ENCODE measurements around the gene EXOG. TPM values are rescaled to one million over a fixed set of nuclear protein-coding genes. Genes with fewer than 3 reads are reported as not detected.

EXOG gene
- total RNA-seq, 1 experiment from 2014 or later = 10.9 TPM

DNA sequence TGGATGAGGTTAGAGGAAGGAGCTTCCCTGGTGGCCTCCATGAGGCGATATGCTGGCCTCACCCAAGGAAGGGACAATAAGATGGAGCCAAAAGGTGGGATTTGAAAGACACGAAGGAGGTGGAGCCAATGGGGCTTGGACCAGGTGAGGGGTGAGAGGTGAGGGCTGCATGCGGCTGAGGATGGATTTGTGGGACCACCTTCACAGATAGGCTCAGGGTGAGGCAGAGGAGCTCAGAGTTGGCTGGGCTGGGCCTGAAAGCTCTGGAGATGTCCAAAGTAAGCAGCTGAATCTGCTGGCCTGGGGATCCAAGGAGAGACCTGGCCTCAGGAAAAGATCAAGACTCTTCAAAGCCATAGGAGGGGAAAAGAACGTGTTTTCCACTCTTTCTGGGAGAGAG, 49.8 kb downstream of the EXOG start:
- DNase-seq (ENCODE audit: low spot score) = no peak

DNA sequence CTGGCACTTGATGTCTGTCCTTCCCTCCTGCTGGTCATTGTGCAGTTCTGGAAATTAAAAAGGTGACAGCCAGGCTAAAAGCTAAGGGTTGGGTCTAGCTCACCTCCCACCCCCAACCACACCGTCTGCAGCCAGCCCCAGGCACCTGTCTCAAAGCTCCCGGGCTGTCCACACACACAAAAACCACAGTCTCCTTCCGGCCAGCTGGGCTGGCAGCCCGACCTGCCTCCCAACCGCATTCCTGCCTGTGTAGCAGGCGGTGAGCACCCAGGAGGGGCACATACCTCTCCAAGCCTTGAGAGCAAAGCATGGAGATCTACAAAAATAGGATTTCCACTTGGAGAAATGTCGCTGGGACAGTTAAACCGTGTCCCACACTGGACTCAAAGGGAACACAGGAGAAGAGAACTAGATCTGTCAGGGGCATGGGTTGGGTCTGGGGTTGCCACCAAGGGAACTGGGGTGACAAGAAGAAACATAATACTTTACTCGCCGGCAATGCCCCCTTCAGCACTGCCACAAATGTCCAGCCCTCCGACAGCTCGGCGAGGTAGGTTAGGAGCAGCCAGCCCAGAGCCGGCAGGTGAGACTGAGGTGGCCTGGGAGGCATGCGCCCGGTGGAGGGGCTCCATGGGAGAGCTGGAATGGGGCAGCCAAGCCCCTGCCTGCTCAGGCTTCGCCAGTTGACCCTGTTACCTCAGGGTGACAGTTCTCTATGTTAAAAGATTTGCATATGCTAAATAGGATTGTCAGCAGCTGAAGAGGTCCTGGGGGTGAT, 52.2 kb downstream of the EXOG start:
- peak; percentile 82 for DNase-seq (ENCODE audit: low spot score)

DNA sequence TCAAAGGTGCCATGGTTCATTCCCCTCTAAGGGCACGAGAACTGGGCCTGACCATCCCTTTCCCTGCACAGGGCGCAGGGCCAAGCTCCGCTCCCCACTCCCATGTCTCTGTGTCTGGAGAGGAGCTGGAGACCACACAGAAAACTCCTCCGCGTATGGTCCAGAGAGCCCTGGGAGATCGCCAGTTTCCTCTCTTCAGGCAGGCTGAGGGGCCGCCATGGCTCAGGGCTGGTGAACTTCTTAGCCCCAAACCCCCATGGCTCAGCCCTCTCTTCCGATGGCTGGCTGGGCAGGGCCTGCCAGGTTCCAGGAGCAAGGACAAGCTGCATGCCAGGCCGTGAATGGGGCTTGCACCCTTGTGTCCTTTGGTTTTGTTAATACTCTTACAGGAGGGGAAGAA, 52.9 kb downstream of the EXOG start:
- no peak for DNase-seq (ENCODE audit: low spot score)

DNA sequence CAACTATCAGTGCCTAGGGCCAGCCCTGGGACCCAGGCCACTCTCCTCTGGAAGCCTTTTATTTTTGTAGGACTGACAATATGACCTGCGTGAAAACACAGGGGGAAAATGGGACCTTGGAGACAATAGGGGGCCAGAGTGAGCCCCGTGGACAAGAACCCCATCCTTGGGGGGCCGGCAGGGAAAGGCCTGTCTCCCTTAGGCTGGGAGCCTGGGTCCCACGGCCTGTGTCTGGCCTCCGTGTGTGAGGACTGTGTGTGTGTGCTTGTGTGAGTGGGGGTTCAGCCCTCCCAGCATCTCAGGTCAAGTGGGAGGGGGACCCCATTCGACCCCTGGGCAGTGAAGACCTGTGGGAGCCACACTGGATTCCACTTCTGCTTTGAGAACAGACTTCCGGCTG, 53.3 kb downstream of the EXOG start:
- DNase-seq (ENCODE audit: low spot score) = no peak

DNA sequence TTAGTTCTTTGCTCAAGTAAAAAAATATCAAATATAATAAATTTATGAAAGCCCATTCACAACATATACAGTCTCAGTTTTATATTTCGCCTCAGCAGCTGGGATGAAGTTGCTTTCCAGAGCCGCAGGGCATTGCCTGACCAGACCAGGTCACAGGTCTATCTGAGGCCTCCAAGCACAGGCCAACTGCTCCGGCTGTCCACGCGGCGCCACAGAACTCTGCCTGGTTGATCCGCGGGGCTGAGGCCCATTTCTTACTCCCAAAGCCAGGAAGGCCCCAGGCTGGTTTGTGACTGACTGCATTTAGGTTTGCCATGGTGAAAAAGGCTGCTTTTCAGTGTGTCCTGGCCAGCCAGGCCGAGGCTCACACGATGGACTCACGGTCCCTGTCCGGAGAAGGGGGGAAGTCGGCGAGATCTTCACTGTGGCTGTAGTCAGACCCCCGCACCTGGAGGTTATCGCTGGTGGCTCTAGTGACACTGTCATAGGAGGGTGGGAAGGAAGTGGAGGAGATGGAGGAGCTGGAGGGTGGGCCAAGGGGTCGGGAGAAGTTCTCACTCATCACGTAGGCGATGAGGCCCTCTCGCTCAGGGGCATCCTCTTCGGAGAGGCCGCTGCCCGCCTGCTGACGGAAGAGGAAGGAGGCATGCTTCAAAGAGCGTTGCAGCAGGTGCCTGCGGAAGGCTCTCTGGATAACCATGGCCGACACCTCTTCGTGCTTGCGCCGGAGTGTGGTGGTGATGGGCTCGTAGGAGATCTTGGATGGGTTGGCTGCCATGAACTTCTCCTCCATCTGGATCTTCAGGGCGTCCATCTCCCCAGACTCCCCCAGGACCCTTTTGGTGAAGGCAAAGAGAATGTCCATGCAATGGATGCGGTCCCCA, 54.1 kb downstream of the EXOG start:
- DNase-seq (ENCODE audit: low spot score) = no peak

DNA sequence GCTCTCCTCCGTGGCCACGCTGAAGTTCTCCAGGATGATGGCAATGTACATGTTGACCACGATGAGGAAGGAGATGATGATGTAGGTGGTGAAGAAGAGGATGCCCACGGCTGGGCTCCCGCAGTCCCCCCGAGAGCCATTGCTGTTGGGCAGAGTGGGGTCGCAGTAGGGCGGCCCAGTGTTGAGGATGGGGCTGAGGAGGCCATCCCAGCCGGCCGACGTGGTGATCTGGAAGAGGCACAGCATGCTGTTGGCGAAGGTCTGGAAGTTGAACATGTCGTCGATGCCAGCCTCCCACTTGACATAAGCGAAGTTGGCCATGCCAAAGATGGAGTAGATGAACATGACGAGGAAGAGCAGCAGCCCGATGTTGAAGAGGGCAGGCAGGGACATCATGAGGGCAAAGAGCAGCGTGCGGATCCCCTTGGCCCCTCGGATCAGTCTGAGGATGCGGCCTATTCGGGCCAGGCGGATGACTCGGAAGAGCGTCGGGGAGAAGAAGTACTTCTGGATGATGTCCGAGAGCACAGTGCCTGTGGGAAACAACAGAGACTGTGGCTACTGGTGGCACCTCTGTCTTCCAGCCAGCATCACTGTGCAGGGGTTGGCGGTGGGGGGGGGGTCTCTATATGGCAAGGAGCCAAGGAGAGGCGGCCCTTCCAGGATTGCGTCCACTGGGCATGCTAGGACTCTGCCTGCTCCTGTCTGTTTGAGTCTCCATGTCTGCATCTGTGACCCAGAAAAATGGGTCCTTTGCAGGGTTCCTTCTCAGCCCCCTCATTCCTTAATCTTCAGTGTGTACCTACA, 55.1 kb downstream of the EXOG start:
- DNase-seq (ENCODE audit: low spot score) = no peak

DNA sequence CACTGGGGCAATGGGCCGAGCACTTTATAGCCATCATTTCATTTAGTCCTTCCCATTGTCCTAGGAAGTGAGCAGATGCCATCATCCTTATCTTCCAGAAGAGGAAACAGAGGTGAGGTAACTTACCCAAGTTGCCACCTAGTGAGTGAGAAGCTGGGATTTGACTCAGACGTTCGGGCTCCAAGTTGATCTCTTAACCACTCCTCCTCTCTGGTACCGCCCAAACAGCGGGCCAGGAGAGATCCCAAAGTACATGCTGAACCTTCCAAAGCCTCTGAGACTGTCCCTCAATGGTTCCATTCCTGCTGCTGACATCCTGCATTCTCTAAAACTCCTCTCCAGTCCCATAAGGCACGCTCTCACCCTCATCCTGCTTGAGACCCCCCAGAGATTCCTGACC, 56.2 kb downstream of the EXOG start:
- no peak for DNase-seq (ENCODE audit: low spot score)

DNA sequence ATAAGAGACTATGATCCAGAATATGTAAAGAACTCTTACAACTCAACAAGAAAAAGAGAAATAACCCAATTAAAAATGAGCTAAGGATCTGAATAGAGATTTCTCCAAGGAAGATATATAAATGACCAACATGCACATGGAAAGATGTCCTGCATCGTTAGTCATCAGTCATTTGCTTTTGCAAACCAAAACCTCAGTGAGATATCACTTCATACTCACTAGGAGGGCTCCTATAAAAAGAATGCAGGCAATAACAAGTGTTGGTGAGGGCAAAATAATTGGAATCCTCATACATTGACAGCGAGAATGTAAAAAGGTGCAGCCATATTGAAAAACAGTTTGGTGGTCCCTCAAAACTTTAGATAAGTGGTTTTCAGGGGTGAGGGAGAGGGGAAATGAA, 56.9 kb downstream of the EXOG start:
- DNase-seq (ENCODE audit: low spot score) = no peak

DNA sequence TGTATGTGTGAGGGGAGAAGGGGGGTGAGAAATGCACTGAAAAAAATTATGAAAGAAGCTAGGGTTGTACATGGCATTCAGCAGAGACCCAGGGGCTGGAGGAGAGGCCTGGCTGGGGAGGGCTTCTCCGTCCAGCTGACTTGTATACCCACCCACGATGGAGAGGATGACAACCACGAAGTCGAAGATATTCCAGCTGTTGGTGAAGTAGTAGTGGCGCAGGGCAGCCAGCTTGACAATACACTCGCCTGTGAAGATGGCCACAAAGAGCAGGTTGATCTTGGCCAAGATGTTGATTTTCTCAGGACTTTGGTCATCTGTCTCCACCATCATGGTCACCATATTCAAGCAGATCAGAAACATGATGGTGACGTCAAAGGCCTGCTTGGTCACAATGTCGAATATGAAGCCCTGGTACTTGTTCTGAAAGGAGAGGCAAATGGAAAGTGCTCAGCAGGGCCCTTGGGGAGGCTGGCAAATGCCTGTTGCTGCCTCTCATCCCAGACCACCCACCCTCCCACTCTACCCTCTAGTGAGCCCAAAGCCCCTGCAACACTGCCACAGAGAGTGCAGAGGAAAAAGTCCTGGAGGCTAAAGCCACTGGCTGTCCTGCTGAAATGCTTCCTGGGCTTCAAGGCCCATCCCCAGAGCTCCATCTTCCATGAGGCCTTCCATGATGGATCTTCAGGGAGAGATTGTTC, 58.1 kb downstream of the EXOG start:
- no peak for DNase-seq (ENCODE audit: low spot score)

DNA sequence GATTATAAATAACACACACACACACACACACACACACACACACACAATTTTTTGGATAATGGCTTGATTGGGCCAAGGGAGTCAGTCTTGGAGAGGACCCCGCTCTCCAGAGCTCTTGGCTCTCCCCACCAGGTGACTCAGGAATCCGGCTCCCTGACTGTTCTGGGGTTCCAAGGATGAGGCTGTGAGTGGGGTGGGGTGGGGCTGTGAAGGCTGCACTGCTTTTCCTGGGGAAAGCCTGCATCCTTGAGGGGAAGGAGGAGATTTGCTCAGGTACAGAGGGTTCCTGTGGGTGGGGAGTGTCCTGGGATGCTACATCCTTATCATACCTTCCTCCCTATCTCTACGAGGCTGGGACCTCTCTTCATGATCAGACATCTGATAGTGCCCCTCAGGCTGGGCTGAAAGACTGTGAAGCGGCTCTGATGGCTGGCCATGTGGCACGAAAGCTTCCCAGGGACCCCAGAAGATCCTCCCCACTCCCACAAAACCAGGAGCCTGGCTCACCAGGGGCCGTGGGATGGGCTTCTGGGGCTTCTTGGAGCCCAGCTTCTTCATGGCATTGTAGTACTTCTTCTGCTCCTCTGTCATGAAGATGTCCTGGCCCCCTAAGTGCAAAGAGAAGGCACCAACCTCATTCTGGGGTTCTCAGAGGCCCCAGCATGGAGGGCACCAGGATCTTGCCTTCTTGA, 59.2 kb downstream of the EXOG start:
- no peak for DNase-seq (ENCODE audit: low spot score)

DNA sequence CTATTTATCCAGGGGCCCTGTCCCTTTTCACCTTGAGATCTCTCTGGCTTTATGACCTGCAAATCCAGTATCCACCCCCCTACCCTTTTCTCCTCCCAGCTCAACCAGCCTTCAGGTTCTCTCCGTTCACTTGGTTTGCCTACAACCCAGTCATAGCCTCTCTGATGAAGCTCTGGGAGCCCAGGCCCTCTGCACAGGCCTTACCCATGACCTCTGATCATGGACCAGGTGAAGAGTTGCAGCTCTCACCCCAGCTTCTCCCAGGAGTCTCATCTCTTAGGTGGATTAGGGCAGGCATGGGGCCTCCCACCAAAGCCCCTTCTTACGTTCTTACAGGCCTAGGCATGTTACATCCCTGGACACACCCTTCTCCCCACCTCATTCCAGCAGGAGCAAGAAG, 59.8 kb downstream of the EXOG start:
- DNase-seq (ENCODE audit: low spot score) = no peak

DNA sequence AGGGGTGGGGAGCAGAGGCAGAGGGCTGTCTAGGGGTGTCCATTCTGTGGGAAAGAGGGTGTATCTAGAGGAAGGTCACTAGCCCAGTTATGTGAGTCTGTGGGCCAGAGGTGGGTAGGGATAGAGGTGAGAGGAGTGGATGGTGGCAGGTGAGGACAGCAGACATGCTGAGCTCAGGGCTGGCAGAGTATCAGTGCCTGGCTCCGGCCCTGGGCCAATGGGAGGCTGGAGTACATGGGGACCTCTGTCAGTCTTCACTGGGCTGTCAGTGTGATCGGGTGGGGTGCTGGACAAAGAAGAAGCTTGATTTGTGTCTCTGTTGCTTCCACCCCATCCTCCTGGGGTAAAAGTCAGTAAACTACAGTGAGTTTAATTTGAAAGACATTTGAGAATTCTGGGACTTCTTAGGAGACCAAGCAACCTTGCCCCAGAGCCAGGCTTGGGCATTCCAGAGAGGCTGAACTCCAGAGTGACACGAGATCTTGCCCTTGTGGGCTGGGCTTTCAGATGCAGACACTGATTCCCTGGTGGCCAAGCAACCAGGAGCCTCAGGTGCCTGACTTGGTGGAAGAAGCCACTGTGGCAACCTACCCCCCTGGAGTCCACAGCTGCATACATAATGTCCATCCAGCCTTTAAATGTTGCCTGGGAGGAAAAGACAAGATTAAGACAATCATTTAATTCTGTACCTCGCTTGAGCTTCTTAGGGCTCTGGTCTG, 60.7 kb downstream of the EXOG start:
- no peak for DNase-seq (ENCODE audit: low spot score)

DNA sequence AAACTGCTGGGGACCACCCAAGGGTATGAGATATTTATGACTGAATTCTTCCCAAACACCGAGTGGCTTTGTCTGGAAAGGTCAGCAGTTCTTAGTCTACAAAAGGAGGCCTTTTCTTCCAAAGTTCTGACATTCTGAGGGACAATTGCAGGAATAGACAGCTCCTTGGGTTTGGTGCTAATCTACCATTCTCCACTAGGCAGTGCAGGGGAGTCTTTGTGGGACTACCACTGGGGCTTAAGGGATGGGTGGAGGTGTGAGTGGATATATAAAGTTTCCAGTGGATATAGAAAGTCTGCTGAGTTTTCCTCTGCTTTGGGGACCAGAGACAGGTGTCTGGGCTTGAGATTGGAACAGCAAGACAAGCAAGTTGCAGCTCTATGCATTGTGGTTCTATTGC, 62.7 kb downstream of the EXOG start:
- no peak for DNase-seq (ENCODE audit: low spot score)

DNA sequence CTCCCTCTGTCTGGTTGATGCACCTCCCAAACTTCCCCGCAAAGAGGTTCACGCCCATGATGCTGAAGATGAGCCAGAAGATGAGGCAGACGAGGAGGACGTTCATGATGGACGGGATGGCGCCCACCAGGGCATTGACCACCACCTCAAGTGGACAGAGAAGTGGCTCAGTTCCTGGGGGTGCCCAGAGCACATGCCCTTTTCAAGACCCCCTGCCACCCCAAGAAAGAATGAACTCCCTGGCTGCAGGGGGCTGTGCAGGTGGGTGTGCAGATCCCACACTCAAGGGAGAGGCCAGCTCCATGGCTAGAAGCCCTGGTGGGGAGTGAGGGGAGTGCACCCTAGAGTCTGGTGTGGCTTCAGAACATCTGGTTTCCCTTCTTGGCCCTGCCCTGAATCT, 64.1 kb downstream of the EXOG start:
- no peak for DNase-seq (ENCODE audit: low spot score)

DNA sequence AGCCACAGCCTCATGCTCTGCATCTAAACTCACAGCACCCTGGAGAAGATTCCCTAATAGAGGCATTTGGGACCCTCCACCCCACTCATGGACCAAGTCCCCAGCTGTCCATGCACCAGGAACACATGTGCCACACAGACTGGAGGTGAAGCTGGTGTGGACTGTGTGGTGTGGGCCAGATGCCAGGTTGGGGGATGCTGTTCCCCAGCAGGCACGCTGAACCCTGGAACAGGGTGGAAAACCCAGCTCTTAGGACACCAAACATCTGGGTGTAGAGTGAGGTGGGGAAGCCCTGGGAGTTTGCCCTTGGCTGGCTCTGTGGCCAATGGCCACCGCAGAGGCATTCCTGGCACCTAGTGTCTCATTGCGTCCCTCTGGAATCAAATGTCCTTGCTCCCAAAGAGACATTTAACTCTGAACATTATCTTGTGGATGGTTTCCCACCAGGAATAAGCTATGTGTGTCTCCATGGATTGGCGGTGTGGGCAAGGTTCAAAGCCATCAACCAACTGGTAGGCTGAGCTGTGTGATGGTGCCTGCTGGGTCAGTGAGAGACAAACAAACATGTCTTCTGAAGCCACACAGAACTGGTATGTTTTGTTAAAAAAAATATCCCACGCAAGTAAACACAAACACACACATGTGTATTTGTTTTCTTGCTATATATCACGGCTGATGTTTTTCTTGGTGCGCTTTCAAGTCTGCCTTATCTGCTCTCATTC, 65.0 kb downstream of the EXOG start:
- no peak for DNase-seq (ENCODE audit: low spot score)

DNA sequence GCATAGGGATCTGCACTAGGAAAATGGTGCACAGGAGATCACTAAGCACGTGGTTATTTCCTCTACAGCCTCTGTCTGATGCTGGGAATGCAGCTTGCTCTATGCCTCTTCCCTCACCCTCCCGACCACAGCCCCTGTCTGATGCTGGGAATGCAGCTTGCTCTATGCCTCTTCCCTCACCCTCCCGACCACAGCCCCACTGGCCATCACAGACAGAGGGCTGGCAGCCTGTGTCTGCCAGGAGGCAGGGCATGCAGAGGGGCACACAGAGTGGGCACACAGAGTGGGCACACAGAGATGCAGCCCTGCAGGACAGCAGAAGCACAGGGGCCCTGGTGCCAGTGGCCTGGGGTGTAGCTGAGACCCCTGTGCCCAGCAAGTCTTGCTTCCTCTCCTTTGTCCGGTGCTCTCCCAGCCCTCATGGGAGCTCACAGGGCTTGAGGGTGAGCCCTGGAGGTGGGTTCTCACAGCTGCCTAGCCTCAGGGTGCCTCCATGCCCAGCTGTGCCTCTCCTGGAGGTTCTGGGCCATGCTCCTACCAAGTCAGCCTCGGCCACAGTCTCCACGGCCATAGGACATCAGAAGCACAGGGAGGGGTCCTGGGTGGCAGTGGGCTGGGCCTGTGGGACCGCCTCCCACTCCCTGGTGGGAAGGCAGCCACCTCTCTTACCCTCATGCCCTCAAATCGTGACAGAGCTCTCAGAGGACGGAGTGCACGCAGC, 65.8 kb downstream of the EXOG start:
- no peak for DNase-seq (ENCODE audit: low spot score)

DNA sequence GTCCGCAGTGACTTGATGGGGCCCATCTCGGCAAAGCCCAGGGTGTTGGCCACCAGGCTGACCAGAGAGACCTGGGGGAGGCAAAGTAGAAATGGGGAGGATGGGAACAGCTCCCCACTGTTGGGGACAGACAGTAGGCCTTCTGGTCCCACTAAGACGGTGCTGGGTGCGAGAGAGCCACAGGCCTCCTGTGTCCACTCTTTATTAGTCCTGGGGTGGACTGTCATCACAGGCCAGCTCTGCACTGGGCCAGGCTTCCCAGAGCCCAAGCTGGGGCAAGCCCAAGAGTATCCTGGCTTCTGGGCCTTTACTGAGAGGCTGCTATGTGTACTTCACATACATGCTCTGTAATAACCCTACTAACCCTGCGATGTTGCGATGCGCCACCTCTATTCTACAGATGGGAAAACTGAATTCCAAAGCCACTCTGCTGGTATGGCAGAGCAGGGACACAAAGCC, 66.4 kb downstream of the EXOG start:
- DNase-seq (ENCODE audit: low spot score) = no peak

DNA sequence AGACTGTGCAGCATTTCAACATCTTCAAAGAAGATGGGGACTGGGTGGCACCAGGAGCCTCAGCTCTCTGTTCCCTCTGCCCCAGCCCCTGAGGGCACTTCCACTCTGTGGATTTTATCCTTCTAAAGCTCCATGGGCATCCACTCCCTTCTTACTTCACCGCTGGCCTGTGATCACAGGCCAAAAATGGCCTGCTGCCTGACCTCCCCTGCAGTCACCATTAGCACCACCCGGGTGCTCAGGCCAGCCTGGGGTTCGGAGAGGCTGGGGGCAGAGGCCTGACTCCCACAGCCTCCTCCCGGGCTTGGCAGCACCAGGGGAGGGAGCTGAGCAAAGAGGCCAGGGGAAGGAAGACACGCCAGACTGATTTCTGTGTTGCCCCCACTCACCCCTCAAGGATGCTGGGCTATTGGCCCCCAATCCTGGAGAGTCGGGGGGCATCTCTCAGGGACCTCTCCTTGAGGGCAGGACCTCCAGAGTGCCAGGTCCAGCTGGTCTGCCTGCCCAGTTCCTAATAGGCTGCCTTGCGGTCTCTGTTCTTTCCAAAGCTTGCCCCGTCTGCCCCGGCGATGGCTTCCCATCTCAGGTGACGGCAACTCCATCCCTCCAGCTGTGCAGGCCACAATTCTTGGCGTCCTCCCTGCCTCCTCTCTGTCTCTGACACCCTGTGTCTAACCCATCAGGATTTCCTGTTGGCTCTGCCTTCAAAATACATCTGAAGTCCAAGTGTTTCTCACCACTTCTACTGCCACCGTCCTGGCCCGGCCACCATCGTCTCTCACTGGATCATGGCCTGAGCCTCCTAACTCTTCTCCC, 67.1 kb downstream of the EXOG start:
- no peak for DNase-seq (ENCODE audit: low spot score)
